ENCODE results near the gene CACNB4.

DNA sequence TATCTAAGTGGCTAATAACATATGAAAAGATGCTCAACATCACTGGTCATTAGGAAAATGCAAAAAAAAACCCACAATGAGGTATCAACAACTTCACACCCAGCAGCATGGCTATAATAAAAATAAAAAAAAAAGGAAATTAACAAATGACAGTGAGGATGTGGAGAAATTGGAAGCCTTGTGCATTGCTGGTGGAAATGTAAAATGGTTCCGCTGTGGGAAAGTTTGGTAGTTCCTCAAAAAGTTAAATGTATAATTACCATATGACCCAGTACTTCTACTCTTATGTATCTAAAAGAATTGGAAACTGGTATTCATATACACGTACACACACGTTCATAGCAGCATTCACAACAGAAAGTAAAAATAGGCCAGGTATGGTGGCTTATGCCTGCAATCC, 15.5 kb upstream of the CACNB4 start:
- no peak for TF ChIP-seq EP300 (IDR thresholded peaks at IDR 0.05)
- no peak for TF ChIP-seq POLR2A (IDR thresholded peaks at IDR 0.05; ENCODE audit: low read length)
- no peak for TF ChIP-seq CBX8 (IDR thresholded peaks at IDR 0.05)
- TF ChIP-seq, protein P1, sequence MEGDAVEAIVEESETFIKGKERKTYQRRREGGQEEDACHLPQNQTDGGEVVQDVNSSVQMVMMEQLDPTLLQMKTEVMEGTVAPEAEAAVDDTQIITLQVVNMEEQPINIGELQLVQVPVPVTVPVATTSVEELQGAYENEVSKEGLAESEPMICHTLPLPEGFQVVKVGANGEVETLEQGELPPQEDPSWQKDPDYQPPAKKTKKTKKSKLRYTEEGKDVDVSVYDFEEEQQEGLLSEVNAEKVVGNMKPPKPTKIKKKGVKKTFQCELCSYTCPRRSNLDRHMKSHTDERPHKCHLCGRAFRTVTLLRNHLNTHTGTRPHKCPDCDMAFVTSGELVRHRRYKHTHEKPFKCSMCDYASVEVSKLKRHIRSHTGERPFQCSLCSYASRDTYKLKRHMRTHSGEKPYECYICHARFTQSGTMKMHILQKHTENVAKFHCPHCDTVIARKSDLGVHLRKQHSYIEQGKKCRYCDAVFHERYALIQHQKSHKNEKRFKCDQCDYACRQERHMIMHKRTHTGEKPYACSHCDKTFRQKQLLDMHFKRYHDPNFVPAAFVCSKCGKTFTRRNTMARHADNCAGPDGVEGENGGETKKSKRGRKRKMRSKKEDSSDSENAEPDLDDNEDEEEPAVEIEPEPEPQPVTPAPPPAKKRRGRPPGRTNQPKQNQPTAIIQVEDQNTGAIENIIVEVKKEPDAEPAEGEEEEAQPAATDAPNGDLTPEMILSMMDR (IDR thresholded peaks at IDR 0.05): no peak
- no peak for TF ChIP-seq E2F6 (IDR thresholded peaks at IDR 0.05; ENCODE audit: borderline replicate concordance, low read depth)
- TF ChIP-seq ZC3H11A (IDR thresholded peaks at IDR 0.05): no peak
- TF ChIP-seq BHLHE40 (IDR thresholded peaks at IDR 0.05; ENCODE audit: low read depth, low read length): no peak
